Caco-2 (cell line): ENCODE measurements around the gene AMN1. TPM values are rescaled to one million over a fixed set of nuclear protein-coding genes. Genes with fewer than 3 reads are reported as not detected.
"Not testable (repeated sequence)": the region's sequence is repeated elsewhere in the genome, so short reads cannot be mapped to it uniquely, and the experiment has no call there.

ENCODE experiments used
- BruUV-seq: library from RNA; stranded (reverse); fragments of 400-500 nt; replicated peaks from 2 replicates; lab custom pipeline; 2021; lab: Mats Ljungman, UMichigan
- CTCF ChIA-PET: fragments of 300-600 bp; sonication (Branson Sonifier 250); formaldehyde crosslinking; loops from one replicate; lab custom pipeline; 2022; ENCODE audit warnings: antibody characterized with exemption; lab: Charles Lee
- POLR2A ChIA-PET: fragments of 300-600 bp; sonication (Branson Sonifier 250); formaldehyde crosslinking; loops from one replicate; lab custom pipeline; 2022; ENCODE audit warnings: antibody characterized with exemption; lab: Charles Lee
- DNase-seq, 2 experiments: peaks; one replicate each; pipeline versions ENCODE4 v3.0.0 to v3.0.0-alpha.2; 2020 to 2022
- H3K27me3 ChIP-seq: replicated peaks from 2 replicates; pipeline ENCODE4 v1.6.0; 2011; ENCODE audit warnings: low read length; ENCODE audit not compliant: control insufficient read depth, insufficient read depth
- H3K36me3 ChIP-seq: 2 replicates; pipeline ENCODE4 v1.5.1; 2011; ENCODE audit warnings: low read length; ENCODE audit not compliant: control insufficient read depth, insufficient read depth
- H3K4me1 ChIP-seq: fragments of 250-450 bp; sonication (Bioruptor Pico); 2 replicates; pipeline ENCODE4 v1.5.1; 2020; ENCODE audit warnings: mild to moderate bottlenecking
- H3K4me3 ChIP-seq: 2 replicates; pipeline ENCODE4 v1.5.1; 2011; ENCODE audit warnings: low read depth, mild to moderate bottlenecking, control low read depth, low read length
- H3K9me3 ChIP-seq: fragments of 250-450 bp; sonication (Bioruptor Pico); 2 replicates; pipeline ENCODE4 v1.5.1; 2020; ENCODE audit warnings: mild to moderate bottlenecking, moderate library complexity
- H3K27ac Mint-ChIP-seq: one replicate; pipeline ENCODE4 v1.8.0; 2022; ENCODE audit warnings: mixed read lengths; ENCODE audit not compliant: unreplicated experiment
- H3K27me3 Mint-ChIP-seq: one replicate; pipeline ENCODE4 v1.8.0; 2022; ENCODE audit warnings: mixed read lengths; ENCODE audit not compliant: insufficient read depth, unreplicated experiment
- H3K36me3 Mint-ChIP-seq: one replicate; pipeline ENCODE4 v1.8.0; 2022; ENCODE audit warnings: mild to moderate bottlenecking, mixed read lengths; ENCODE audit not compliant: insufficient read depth, unreplicated experiment
- H3K4me1 Mint-ChIP-seq: one replicate; pipeline ENCODE4 v1.8.0; 2022; ENCODE audit warnings: low read depth, mixed read lengths; ENCODE audit not compliant: unreplicated experiment
- H3K4me3 Mint-ChIP-seq: one replicate; pipeline ENCODE4 v1.8.0; 2022; ENCODE audit warnings: mild to moderate bottlenecking, moderate library complexity, mixed read lengths; ENCODE audit not compliant: unreplicated experiment
- H3K9me3 Mint-ChIP-seq: one replicate; pipeline ENCODE4 v1.8.0; 2022; ENCODE audit warnings: mixed read lengths; ENCODE audit not compliant: unreplicated experiment
- intact Hi-C: fragments of 100-400 bp; cut with micrococcal nuclease; formaldehyde crosslinking; loops from one replicate; pipeline ENCODE4 v1.10.0; 2022; ENCODE audit not compliant: unreplicated experiment
- total RNA-seq: library from RNA; stranded (reverse); gene quantifications from 2 replicates; pipeline ENCODE4 v1.2.3, GENCODE V29; 2022
- TF ChIP-seq, protein P1 (sequence below), 2 experiments: fragments of 200-600 bp in 1 of 2; IDR thresholded peaks; 1 replicate in 1 of 2; 2 replicates in 1 of 2; pipeline versions ENCODE4 v1.5.1 to v1.8.0; 2011 to 2022; ENCODE audit warnings: antibody characterized with exemption in 1 of 2, control low read depth in 1 of 2, inconsistent platforms in 1 of 2, low read depth in 1 of 2, low read length in 1 of 2, mild to moderate bottlenecking in 1 of 2, moderate library complexity in 1 of 2; ENCODE audit not compliant: insufficient read depth in 1 of 2, severe bottlenecking in 1 of 2, unreplicated experiment in 1 of 2

AMN1 gene
- total RNA-seq, 1 experiment from 2014 or later = 6.2 TPM

DNA sequence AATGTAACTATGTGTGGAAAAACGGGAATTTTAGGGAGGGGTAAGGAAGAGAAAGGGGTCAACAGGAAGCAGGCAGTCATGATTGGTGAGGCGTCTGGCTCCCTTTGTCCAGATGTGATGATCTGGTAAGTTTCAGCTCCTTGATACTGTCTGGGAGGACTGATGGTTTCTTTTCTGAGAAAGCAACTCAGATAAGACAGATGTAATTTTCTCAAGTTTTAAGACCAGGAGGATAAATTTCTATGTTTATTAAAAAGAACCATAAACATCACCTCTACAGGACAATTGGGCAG lies 21.9 kb upstream of the AMN1 start:
- Histone ChIP-seq H3K4me3 (no peak overlapping the region), H3K27me3 (no peaks in the 10 kb centered on the region), H3K9me3 (peaks cover 57% of the 10 kb centered on the region), H3K4me1 (peaks cover 18% of the 10 kb centered on the region), H3K36me3 (no peaks in the 10 kb centered on the region)
- Mint-ChIP-seq H3K36me3 (peaks cover 35% of the 10 kb centered on the region), H3K27ac (peak overlapping the region; percentile 96), H3K4me1 (peaks cover 22% of the 10 kb centered on the region), H3K4me3 (no peak overlapping the region), H3K27me3 (no peaks in the 10 kb centered on the region), H3K9me3 (peaks cover 74% of the 10 kb centered on the region)
- DNase-seq = no peak
- TF ChIP-seq, protein P1, sequence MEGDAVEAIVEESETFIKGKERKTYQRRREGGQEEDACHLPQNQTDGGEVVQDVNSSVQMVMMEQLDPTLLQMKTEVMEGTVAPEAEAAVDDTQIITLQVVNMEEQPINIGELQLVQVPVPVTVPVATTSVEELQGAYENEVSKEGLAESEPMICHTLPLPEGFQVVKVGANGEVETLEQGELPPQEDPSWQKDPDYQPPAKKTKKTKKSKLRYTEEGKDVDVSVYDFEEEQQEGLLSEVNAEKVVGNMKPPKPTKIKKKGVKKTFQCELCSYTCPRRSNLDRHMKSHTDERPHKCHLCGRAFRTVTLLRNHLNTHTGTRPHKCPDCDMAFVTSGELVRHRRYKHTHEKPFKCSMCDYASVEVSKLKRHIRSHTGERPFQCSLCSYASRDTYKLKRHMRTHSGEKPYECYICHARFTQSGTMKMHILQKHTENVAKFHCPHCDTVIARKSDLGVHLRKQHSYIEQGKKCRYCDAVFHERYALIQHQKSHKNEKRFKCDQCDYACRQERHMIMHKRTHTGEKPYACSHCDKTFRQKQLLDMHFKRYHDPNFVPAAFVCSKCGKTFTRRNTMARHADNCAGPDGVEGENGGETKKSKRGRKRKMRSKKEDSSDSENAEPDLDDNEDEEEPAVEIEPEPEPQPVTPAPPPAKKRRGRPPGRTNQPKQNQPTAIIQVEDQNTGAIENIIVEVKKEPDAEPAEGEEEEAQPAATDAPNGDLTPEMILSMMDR (IDR thresholded peaks at IDR 0.05; ENCODE audit: insufficient read depth in 1 of 2, low read depth in 1 of 2, low read length in 1 of 2, severe bottlenecking in 1 of 2, unreplicated experiment in 1 of 2) = no peak
- no TSS peak for BruUV-seq
- CTCF ChIA-PET = no interaction called here
- POLR2A ChIA-PET = interaction anchor here (0.5 kb wide), 1 partner anchor 649 kb away, joined by 3 read pairs; the partner anchor contains the start of gene FGD4
- intact Hi-C loops = no loop called here

DNA sequence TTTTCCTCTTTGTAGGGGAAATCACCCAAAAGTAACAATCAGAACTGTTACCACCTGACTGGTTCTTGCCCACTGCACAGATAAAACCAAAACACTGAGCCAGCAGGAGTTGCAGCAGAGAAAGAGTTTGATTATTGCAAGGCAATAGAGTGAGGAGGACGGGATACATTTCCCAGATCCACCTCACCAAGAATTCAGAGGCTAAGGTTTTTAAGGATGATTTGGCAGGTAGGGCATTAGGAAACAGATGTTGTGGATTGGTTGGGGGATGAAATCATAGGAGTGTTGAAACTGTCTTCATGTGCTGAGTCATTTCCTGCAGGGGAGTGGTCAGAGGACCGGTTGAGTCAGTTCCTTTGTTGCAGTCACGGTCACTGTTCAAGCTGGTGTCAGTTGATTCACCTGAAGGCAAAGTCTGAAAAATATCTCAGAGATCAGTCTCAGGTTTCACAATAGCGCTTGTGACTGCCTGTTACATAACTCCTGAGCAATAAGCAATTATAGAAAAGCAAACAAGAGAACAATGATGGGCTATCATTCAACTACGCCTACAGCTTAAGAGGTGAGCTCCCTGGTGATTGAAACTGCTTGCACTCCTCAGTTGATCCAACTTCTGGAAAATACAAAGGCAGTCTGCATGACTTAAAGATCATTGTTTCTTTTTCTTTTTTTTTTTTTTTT lies 20.3 kb upstream of the AMN1 start:
- Mint-ChIP-seq H3K4me3 (peak overlapping the region; percentile 31), H3K27ac (peak overlapping the region; percentile 96), H3K9me3 (peaks cover 61% of the 10 kb centered on the region), H3K4me1 (peaks cover 22% of the 10 kb centered on the region), H3K36me3 (peaks cover 35% of the 10 kb centered on the region), H3K27me3 (no peaks in the 10 kb centered on the region)
- ChIA-PET POLR2A (interaction anchor here (0.6 to 1.1 kb wide), 4 partner anchors 21 to 218 kb away, joined by 3 to 7 read pairs (median 5); partner anchors contain the start of gene AMN1), CTCF (interaction anchor here (0.7 to 1.3 kb wide), 3 partner anchors 20 to 563 kb away, joined by 3 to 4 read pairs (median 4); partner anchors contain the start of gene AMN1)
- Histone ChIP-seq H3K27me3 (no peaks in the 10 kb centered on the region), H3K9me3 (peaks cover 57% of the 10 kb centered on the region), H3K4me3 (no peak overlapping the region), H3K4me1 (peaks cover 18% of the 10 kb centered on the region), H3K36me3 (no peaks in the 10 kb centered on the region)
- BruUV-seq = no TSS peak
- DNase-seq = peak; percentile 92 to 95
- intact Hi-C loops = loop anchor here (1.0 to 5.0 kb wide), 7 partner anchors 16 to 210 kb away; partner anchors contain the start of genes AMN1 and RESF1
- TF ChIP-seq, protein P1 (IDR thresholded peaks at IDR 0.05; ENCODE audit: insufficient read depth in 1 of 2, low read depth in 1 of 2, low read length in 1 of 2, severe bottlenecking in 1 of 2, unreplicated experiment in 1 of 2) = no peak

DNA sequence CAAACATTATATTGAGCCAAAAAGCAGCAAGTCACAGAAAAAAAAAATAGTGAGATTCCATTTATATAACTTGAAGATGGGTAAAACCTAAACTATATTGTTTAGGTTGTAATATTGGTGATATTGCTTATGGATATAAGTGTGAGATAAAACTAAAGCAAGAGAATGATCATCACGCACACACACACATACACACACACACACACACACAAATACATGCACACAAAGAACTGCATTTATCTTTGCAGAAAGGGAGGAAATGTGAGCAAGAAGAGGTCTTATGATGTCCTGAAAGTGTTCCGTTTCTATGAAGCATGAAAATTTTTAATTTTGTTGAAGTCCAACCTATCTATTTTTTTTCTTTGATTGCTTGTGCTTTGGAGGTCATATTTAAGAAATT lies 16.4 kb upstream of the AMN1 start:
- TF ChIP-seq, protein P1 (IDR thresholded peaks at IDR 0.05; ENCODE audit: insufficient read depth in 1 of 2, low read depth in 1 of 2, low read length in 1 of 2, severe bottlenecking in 1 of 2, unreplicated experiment in 1 of 2) = no peak
- ChIA-PET CTCF (no interaction called here), POLR2A (no interaction called here)
- Histone ChIP-seq H3K4me3 (no peak overlapping the region), H3K4me1 (peaks cover 15% of the 10 kb centered on the region), H3K36me3 (no peaks in the 10 kb centered on the region), H3K27me3 (no peaks in the 10 kb centered on the region), H3K9me3 (peaks cover 39% of the 10 kb centered on the region)
- Mint-ChIP-seq H3K36me3 (peaks cover 27% of the 10 kb centered on the region), H3K4me1 (peaks cover 19% of the 10 kb centered on the region), H3K4me3 (no peak overlapping the region), H3K27me3 (no peaks in the 10 kb centered on the region), H3K9me3 (peaks cover 45% of the 10 kb centered on the region), H3K27ac (no peak overlapping the region)
- intact Hi-C loops = loop anchor here (5.0 kb wide), 1 partner anchor 107 kb away; no protein-coding TSS in a partner anchor
- BruUV-seq = no TSS peak
- DNase-seq = no peak

DNA sequence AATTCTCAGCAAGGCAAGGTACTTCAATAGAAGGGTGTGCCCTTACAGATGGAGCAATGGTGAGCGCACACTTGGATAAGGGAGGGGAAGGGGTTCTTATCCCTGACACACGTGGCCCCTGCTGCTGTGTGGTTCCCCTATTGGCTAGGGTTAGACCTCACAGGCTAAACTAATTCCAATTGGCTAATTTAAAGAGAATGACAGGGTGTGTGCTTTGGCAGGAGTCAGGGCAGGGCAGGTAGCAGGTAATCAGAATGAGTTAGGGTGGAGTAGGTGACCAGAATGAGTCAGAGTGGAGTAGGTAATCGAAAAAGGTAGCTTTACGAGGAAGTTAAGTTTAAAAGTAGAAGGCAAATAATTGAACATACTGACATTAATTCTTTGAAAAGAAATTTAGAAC lies 15.5 kb upstream of the AMN1 start:
- POLR2A ChIA-PET, H3K27me3 ChIP-seq, H3K27me3 Mint-ChIP-seq, DNase-seq, H3K36me3 ChIP-seq, BruUV-seq, H3K4me3 Mint-ChIP-seq, intact Hi-C loops, H3K4me3 ChIP-seq, H3K27ac Mint-ChIP-seq, H3K4me1 ChIP-seq: not testable (repeated sequence)
- peaks cover 18% of the 10 kb centered on the region for H3K36me3 Mint-ChIP-seq
- H3K9me3 ChIP-seq = peaks cover 31% of the 10 kb centered on the region
- CTCF ChIA-PET = interaction anchor here (0.6 kb wide), 1 partner anchor 257 kb away, joined by 10 read pairs; no protein-coding TSS in a partner anchor
- peaks cover 38% of the 10 kb centered on the region for H3K9me3 Mint-ChIP-seq
- peaks cover 13% of the 10 kb centered on the region for H3K4me1 Mint-ChIP-seq
